GM21717 (cell line): ENCODE measurements around the gene CCDC188.

Experiments used
- ATAC-seq: cut with Tn5 transposase; IDR thresholded peaks from one replicate; pipeline ENCODE4 v1.9.1; 2021; ENCODE audit warnings: mild to moderate bottlenecking, moderate library complexity; ENCODE audit not compliant: unreplicated experiment

CCDC188 gene

GRCh38 chr22:20185750-20186149 lies 34.9 kb upstream of the CCDC188 start:
- no peak for ATAC-seq

- ATAC-seq, result no peak
Measured at GRCh38 chr22:20184501-20185165, 33.8 kb upstream of the CCDC188 start.

GRCh38 chr22:20183823-20184222 lies 33.0 kb upstream of the CCDC188 start:
- ATAC-seq, result no peak

GRCh38 chr22:20183101-20183500 lies 32.2 kb upstream of the CCDC188 start:
- ATAC-seq, result no peak

GRCh38 chr22:20182365-20182764 lies 31.5 kb upstream of the CCDC188 start:
- ATAC-seq, result no peak

- no peak for ATAC-seq
Measured at GRCh38 chr22:20181884-20182236, 31.0 kb upstream of the CCDC188 start.

GRCh38 chr22:20181194-20181883 lies 30.5 kb upstream of the CCDC188 start:
- ATAC-seq, result no peak

GRCh38 chr22:20180640-20181039 lies 29.8 kb upstream of the CCDC188 start:
- no peak for ATAC-seq

GRCh38 chr22:20180245-20180630 lies 29.4 kb upstream of the CCDC188 start:
- ATAC-seq, result no peak

GRCh38 chr22:20179455-20180244 lies 28.8 kb upstream of the CCDC188 start:
- no peak for ATAC-seq

- no peak for ATAC-seq
Measured at GRCh38 chr22:20178915-20179227, 28.0 kb upstream of the CCDC188 start.

GRCh38 chr22:20178075-20178914 lies 27.4 kb upstream of the CCDC188 start:
- ATAC-seq, result no peak

- ATAC-seq, result no peak
Measured at GRCh38 chr22:20177217-20177911, 26.5 kb upstream of the CCDC188 start.

GRCh38 chr22:20176421-20177085 lies 25.7 kb upstream of the CCDC188 start:
- ATAC-seq, result no peak

GRCh38 chr22:20175597-20175900 lies 24.7 kb upstream of the CCDC188 start:
- no peak for ATAC-seq

- ATAC-seq, result no peak
Measured at GRCh38 chr22:20174785-20175596, 24.1 kb upstream of the CCDC188 start.

GRCh38 chr22:20173772-20174171 lies 22.9 kb upstream of the CCDC188 start:
- no peak for ATAC-seq

GRCh38 chr22:20173246-20173645 lies 22.4 kb upstream of the CCDC188 start:
- no peak for ATAC-seq

- ATAC-seq, result no peak
Measured at GRCh38 chr22:20172141-20172613, 21.3 kb upstream of the CCDC188 start.
